ENCODE results near the gene HSD17B13.
"Not testable (repeated sequence)": the region's sequence is repeated elsewhere in the genome, so short reads cannot be mapped to it uniquely, and the experiment has no call there.

The HSD17B13 gene

GRCh38 chr4:87317527-87317926 lies 5.2 kb downstream of the HSD17B13 start:
- in situ Hi-C loops (cut with HindIII; ENCODE audit: low sequenced_read_pairs): no loop called here

- in situ Hi-C loops (cut with HindIII; ENCODE audit: low sequenced_read_pairs): no loop called here
These were observed 5.7 kb downstream of the HSD17B13 start for GRCh38 chr4:87316961-87317360.

GRCh38 chr4:87315000-87315399 lies 7.7 kb downstream of the HSD17B13 start:
- in situ Hi-C loops (cut with HindIII; ENCODE audit: low sequenced_read_pairs): not testable (repeated sequence)

- in situ Hi-C loops (cut with HindIII; ENCODE audit: low sequenced_read_pairs): no loop called here
These were observed 8.9 kb downstream of the HSD17B13 start for GRCh38 chr4:87313756-87314155.

- in situ Hi-C loops (cut with HindIII; ENCODE audit: low sequenced_read_pairs): no loop called here
These were observed 11.0 kb downstream of the HSD17B13 start for GRCh38 chr4:87311684-87312083.

- in situ Hi-C loops (cut with HindIII; ENCODE audit: low sequenced_read_pairs): no loop called here
These were observed 11.9 kb downstream of the HSD17B13 start for GRCh38 chr4:87310691-87311335.

- in situ Hi-C loops (cut with HindIII; ENCODE audit: low sequenced_read_pairs): no loop called here
These were observed 13.1 kb downstream of the HSD17B13 start for GRCh38 chr4:87309625-87310024.

GRCh38 chr4:87306056-87306455 lies 16.6 kb downstream of the HSD17B13 start:
- in situ Hi-C loops (cut with HindIII; ENCODE audit: low sequenced_read_pairs): no loop called here

- in situ Hi-C loops (cut with HindIII; ENCODE audit: low sequenced_read_pairs): no loop called here
These were observed 17.1 kb downstream of the HSD17B13 start for GRCh38 chr4:87305562-87305961.

GRCh38 chr4:87304745-87305432 lies 17.8 kb downstream of the HSD17B13 start:
- in situ Hi-C loops (cut with HindIII; ENCODE audit: low sequenced_read_pairs): no loop called here

GRCh38 chr4:87299898-87300297 lies 22.8 kb downstream of the HSD17B13 start:
- in situ Hi-C loops (cut with HindIII; ENCODE audit: low sequenced_read_pairs): no loop called here

- in situ Hi-C loops (cut with HindIII; ENCODE audit: low sequenced_read_pairs): no loop called here
These were observed 24.3 kb downstream of the HSD17B13 start for GRCh38 chr4:87298362-87298761.

GRCh38 chr4:87294911-87295310 lies 27.8 kb downstream of the HSD17B13 start:
- in situ Hi-C loops (cut with HindIII; ENCODE audit: low sequenced_read_pairs): not testable (repeated sequence)

- in situ Hi-C loops (cut with HindIII; ENCODE audit: low sequenced_read_pairs): not testable (repeated sequence)
These were observed 28.8 kb downstream of the HSD17B13 start for GRCh38 chr4:87293889-87294288.

- in situ Hi-C loops (cut with HindIII; ENCODE audit: low sequenced_read_pairs): no loop called here
These were observed 35.7 kb downstream of the HSD17B13 start for GRCh38 chr4:87286970-87287369.

- in situ Hi-C loops (cut with HindIII; ENCODE audit: low sequenced_read_pairs): not testable (repeated sequence)
These were observed 38.4 kb downstream of the HSD17B13 start for GRCh38 chr4:87284268-87284667.

GRCh38 chr4:87283151-87283550 lies 39.5 kb downstream of the HSD17B13 start:
- in situ Hi-C loops (cut with HindIII; ENCODE audit: low sequenced_read_pairs): no loop called here

- in situ Hi-C loops (cut with HindIII; ENCODE audit: low sequenced_read_pairs): no loop called here
These were observed 41.1 kb downstream of the HSD17B13 start for GRCh38 chr4:87281603-87282002.

GRCh38 chr4:87278335-87278794 lies 44.3 kb downstream of the HSD17B13 start:
- in situ Hi-C loops (cut with HindIII; ENCODE audit: low sequenced_read_pairs): no loop called here

- in situ Hi-C loops (cut with HindIII; ENCODE audit: low sequenced_read_pairs): no loop called here
These were observed 47.4 kb downstream of the HSD17B13 start for GRCh38 chr4:87275311-87275710.

- in situ Hi-C loops (cut with HindIII; ENCODE audit: low sequenced_read_pairs): no loop called here
These were observed 47.9 kb downstream of the HSD17B13 start for GRCh38 chr4:87274803-87275202.

GRCh38 chr4:87274327-87274726 lies 48.4 kb downstream of the HSD17B13 start:
- in situ Hi-C loops (cut with HindIII; ENCODE audit: low sequenced_read_pairs): no loop called here

Measured in endothelial cell of hepatic sinusoid (primary cell).